GM06990 (cell line): ENCODE data around the gene PIEZO1.

Experiments used
- DNase-seq: peaks from one replicate; pipeline ENCODE4 v3.0.0-alpha.2; 2011; ENCODE audit not compliant: insufficient read length; ENCODE audit errors: extremely low read depth
- H3K27me3 ChIP-seq: replicated peaks from 2 replicates; pipeline ENCODE4 v1.6.0; 2011; ENCODE audit warnings: low read length; ENCODE audit not compliant: control insufficient read depth, insufficient read depth
- H3K36me3 ChIP-seq: 2 replicates; pipeline ENCODE4 v1.5.1; 2011; ENCODE audit warnings: low read length; ENCODE audit not compliant: control insufficient read depth, insufficient read depth
- H3K4me3 ChIP-seq: replicated peaks from 2 replicates; pipeline ENCODE4 v1.5.1; 2011; ENCODE audit warnings: low read depth, mild to moderate bottlenecking, control low read depth, low read length
- TF ChIP-seq, protein P1 (sequence below): IDR thresholded peaks from 2 replicates; pipeline ENCODE4 v1.5.1; 2011; ENCODE audit warnings: low read length, control low read depth, mild to moderate bottlenecking, inconsistent platforms; ENCODE audit not compliant: insufficient read depth, poor library complexity, severe bottlenecking

The PIEZO1 gene

DNA sequence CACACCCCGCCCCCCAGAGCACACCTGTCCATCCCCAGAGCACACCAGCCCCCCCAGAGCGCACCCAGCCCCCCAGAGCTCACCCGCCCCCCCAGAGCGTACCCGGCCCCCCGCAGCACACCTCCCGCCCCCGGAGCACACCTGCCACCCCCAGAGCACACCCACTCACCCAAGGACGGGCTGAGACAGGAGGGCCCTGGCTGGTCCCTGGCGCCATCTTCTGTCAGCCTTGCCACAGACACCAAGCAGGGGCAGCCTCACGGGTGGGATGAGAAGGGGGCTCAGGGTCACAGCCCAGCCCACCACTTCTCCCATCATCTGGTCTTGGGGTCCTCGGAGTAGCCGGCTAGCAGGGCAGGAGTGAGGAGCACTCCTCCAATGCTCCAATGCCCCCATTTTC lies 31.8 kb downstream of the PIEZO1 start:
- H3K4me3 ChIP-seq = no peak overlapping the region
- H3K27me3 ChIP-seq = no peaks in the 10 kb centered on the region
- H3K36me3 ChIP-seq = peaks cover 7% of the 10 kb centered on the region
- DNase-seq = no peak
- TF ChIP-seq, protein P1, sequence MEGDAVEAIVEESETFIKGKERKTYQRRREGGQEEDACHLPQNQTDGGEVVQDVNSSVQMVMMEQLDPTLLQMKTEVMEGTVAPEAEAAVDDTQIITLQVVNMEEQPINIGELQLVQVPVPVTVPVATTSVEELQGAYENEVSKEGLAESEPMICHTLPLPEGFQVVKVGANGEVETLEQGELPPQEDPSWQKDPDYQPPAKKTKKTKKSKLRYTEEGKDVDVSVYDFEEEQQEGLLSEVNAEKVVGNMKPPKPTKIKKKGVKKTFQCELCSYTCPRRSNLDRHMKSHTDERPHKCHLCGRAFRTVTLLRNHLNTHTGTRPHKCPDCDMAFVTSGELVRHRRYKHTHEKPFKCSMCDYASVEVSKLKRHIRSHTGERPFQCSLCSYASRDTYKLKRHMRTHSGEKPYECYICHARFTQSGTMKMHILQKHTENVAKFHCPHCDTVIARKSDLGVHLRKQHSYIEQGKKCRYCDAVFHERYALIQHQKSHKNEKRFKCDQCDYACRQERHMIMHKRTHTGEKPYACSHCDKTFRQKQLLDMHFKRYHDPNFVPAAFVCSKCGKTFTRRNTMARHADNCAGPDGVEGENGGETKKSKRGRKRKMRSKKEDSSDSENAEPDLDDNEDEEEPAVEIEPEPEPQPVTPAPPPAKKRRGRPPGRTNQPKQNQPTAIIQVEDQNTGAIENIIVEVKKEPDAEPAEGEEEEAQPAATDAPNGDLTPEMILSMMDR = peak; percentile 15

DNA sequence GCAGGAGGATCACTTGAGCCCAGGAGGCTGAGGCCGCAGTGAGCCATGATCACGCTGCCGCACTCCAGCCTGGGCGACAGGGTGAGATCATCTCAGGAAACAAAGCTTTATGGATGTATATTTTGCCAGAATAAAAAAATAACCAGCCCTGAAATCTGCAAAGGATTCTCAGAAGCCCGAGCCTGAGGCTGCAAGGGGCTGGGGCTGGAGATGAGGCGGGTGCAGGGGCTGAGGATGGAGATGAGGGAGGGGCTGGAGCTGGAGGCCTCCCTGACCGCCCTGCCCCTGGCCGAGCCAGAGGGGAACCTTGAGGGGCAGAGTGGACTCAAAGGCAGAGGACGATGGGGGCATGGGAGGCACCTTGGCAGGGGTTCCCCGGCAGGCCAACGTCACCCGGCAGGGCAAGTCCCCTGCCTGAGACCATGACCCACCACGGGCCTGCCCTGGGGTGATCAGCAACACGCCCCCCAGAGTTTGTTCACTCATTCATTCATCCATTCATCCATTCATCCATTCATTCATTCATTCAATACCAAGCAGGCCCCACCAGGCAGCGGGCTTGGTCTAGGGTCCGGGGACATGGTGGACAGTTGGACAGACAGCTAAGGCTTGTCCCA lies 32.5 kb downstream of the PIEZO1 start:
- Histone ChIP-seq H3K4me3 (no peak overlapping the region), H3K27me3 (no peaks in the 10 kb centered on the region), H3K36me3 (peaks cover 5% of the 10 kb centered on the region)
- no peak for DNase-seq
- TF ChIP-seq, protein P1 = no peak

DNA sequence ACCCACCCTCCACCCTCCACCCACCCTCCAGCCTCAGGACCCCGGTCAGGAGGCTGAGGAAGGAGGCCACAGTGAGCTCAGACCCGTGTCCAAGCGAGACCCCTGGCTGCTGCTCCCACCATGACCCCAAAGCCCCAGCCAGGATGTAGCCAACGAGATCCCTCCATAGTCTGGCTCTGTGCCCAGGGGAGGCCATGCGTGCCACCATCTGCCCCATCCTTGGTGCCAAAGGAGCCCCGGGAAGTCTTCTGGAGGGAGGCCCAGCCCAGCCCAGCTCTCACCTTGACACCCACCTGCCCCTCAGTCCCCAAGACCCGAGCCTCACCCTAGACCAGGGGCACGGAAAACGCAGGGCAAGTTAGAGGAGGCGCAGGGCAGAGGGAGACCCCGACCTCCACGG lies 34.2 kb downstream of the PIEZO1 start:
- TF ChIP-seq, protein P1 = no peak
- no peak overlapping the region for H3K4me3 ChIP-seq
- DNase-seq = no peak
- H3K27me3 ChIP-seq = no peaks in the 10 kb centered on the region
- peaks cover 5% of the 10 kb centered on the region for H3K36me3 ChIP-seq

DNA sequence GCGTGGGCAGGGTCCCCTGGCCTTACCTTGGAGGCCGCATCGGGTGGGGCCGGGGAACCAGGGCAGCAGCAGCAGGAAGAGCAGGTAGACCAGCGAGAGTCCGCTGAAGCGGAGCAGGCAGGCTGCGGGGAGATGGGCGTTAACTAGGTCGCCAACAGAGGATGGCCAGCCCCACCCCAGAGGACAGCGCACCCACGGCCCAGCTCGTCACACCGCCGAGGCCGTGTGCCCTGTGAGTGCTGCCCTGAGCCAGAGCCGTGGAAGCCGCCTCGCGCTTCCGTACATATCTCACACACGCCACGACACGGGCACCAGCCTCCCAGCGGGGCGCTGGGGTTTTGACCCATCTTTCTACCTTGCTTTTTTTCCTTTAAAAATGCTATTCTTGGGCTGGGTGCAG lies 35.7 kb downstream of the PIEZO1 start:
- Histone ChIP-seq H3K27me3 (no peaks in the 10 kb centered on the region), H3K4me3 (no peak overlapping the region), H3K36me3 (peaks cover 3% of the 10 kb centered on the region)
- TF ChIP-seq, protein P1 = no peak
- no peak for DNase-seq

DNA sequence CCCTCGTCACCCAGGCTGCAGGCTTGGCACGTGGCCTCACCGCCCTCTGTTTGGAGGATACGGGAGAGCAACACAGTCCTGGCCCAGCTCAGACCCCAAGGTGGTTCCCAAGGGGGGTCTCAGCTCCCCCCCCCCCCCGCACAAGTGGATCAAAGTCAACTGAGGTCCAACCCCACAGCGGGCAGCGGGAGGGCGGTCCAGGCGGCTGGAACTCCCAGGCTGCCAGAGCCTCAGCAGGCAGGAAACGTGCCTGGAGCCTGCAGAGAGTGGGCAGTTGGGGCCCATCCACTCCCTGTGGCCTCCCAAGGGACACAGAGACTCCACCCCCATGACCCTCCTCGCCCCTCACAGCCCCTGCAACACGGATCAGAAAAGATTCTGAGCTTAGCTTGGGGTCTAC lies 36.7 kb downstream of the PIEZO1 start:
- Histone ChIP-seq H3K4me3 (no peak overlapping the region), H3K27me3 (no peaks in the 10 kb centered on the region), H3K36me3 (peaks cover 2% of the 10 kb centered on the region)
- TF ChIP-seq, protein P1 = no peak
- DNase-seq = no peak

DNA sequence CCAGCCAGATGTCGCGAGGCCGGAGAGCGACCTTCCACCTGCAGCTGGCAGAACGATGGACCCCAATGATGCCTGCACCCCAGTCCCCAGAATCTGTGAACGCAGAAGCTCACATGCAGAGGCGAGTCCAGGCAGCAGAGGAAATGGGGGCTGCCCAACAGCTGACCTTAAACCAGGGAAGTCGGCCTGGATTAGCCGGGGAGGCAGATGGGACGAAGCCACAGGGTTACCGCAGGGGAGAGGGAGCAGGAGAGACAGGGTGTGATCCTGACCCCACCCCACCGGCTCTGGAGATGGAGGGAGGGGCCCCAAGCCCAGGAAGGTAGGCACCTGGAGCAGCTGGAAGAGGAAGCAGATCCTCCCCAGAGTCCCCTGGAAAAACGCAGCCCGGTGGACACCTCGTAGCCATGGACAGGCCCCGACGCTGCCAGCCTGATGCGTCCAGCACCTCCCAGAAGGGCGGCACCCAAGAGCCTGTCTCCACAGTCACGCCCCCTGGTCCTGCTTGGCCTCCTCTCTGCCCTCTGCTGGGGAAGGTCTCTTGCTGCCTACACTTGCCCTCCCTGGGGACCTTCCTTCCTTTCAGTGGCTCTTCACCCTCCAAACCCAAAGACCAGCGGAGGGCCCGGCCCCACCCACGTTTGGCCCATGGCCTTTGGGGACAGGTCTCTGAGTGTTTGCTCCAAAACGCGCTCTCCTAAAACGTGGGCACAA lies 37.3 kb downstream of the PIEZO1 start:
- TF ChIP-seq, protein P1 = peak; percentile 68
- DNase-seq = peak; percentile 48
- peaks cover 3% of the 10 kb centered on the region for H3K36me3 ChIP-seq

More for the DNA sequence above, 37.3 kb downstream of the PIEZO1 start:
- no peak overlapping the region for H3K4me3 ChIP-seq
- H3K27me3 ChIP-seq = no peaks in the 10 kb centered on the region
